Measurements from ENCODE around the gene CCDC137. TPM values are rescaled to one million over a fixed set of nuclear protein-coding genes. Genes with fewer than 3 reads are reported as not detected.

CCDC137 gene
- polyA plus RNA-seq, 1 donor from 2014 or later, result 12.2 TPM

DNA sequence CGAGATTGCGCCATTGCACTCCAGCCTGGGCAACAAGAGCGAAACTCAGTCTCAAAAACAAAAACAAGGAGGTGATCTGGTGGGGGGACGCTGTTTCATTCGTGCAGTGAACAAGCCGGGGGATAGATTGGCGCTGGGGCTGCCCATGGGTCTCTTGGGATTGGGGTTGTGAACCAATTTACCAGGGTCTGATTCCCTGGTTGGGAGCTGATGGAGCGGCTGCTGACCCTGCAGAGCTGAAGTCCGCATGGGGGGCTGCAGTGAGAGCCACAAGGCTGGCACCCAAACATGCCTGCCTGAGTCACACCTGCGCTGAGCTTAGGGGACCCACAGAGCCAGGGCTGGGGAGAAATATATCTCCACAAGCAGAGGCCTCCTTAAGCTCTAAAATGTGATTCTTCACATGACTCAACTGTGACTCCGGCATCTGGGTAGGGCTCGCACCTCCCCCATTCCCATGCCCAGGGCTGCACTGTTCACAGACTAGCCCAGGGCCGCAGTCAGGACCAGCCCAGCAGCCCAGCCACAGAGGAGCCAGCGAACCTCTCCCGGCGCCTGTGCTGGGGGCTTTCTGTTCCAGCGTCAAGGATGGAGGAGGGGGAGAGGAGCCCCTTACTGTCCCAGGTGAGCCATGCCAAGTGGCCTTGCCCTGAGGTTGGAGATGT is 24.6 kb upstream of the CCDC137 start:
- Histone ChIP-seq H4K20me1 (ENCODE audit: insufficient read depth) (no peaks in the 10 kb centered on the region), H3K9me3 (ENCODE audit: low read length) (no peaks in the 10 kb centered on the region), H3K79me2 (replicated peaks; ENCODE audit: insufficient read depth, low read length) (no peaks in the 10 kb centered on the region), H2AFZ (ENCODE audit: low read depth, low read length) (no peak overlapping the region), H3K9me2 (ENCODE audit: insufficient read depth, low read length) (no peaks in the 10 kb centered on the region), H3K4me2 (ENCODE audit: low read length) (no peak overlapping the region), H3F3A (ENCODE audit: insufficient read depth, low read length, poor library complexity, severe bottlenecking) (no peaks in the 10 kb centered on the region), H3K9ac (ENCODE audit: low read length) (no peak overlapping the region), H3K27ac (ENCODE audit: low read length) (no peak overlapping the region), H3K4me3 (ENCODE audit: low read length) (no peak overlapping the region), H3K27me3 (ENCODE audit: insufficient read depth, low read depth, low read length) (no peaks in the 10 kb centered on the region), H3K36me3 (ENCODE audit: insufficient read depth, low read length) (no peaks in the 10 kb centered on the region)
- TF ChIP-seq TAF1 (IDR thresholded peaks at IDR 0.05; ENCODE audit: low read depth), result no peak

DNA sequence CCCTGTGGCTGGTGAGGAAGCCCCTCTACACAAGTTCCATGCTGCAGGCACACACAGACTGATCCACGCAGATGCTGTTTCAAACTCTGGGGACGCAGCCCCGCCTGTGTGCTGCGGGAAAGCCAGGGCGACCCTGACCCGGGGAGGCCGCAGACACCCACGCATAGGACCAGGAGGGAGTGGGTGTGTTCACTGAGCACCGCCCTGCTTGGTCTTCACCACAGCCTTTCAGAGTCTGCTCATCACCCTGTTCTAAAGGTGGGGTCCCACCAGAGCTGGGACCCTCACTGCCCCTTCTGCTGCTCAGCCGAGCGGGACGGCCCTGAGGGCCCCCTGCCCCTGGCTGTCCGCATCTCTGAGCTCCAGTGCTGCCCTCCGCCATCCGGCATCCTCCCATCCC is 22.0 kb upstream of the CCDC137 start:
- Histone ChIP-seq H3K79me2 (replicated peaks; ENCODE audit: insufficient read depth, low read length) (no peaks in the 10 kb centered on the region), H3K9me2 (ENCODE audit: insufficient read depth, low read length) (no peaks in the 10 kb centered on the region), H3K4me3 (ENCODE audit: low read length) (no peak overlapping the region), H3K27me3 (ENCODE audit: insufficient read depth, low read depth, low read length) (peaks cover 11% of the 10 kb centered on the region), H4K20me1 (ENCODE audit: insufficient read depth) (no peaks in the 10 kb centered on the region), H3F3A (ENCODE audit: insufficient read depth, low read length, poor library complexity, severe bottlenecking) (no peaks in the 10 kb centered on the region), H2AFZ (ENCODE audit: low read depth, low read length) (no peak overlapping the region), H3K4me2 (ENCODE audit: low read length) (no peak overlapping the region), H3K9me3 (ENCODE audit: low read length) (peaks cover 7% of the 10 kb centered on the region), H3K9ac (ENCODE audit: low read length) (no peak overlapping the region), H3K27ac (ENCODE audit: low read length) (no peak overlapping the region), H3K36me3 (ENCODE audit: insufficient read depth, low read length) (no peaks in the 10 kb centered on the region)
- TF ChIP-seq MXI1 (conservative IDR thresholded peaks at IDR 0.05; ENCODE audit: poor library complexity, severe bottlenecking) (no peak), EP300 (conservative IDR thresholded peaks at IDR 0.05; ENCODE audit: poor library complexity, severe bottlenecking) (no peak), EZH2 (IDR thresholded peaks at IDR 0.05; ENCODE audit: borderline replicate concordance, insufficient read depth, low read length, poor library complexity, severe bottlenecking) (no peak), RAD21 (conservative IDR thresholded peaks at IDR 0.05) (no peak), POLR2AphosphoS5 (IDR thresholded peaks at IDR 0.05) (no peak), TAF1 (IDR thresholded peaks at IDR 0.05; ENCODE audit: low read depth) (no peak), SMC3 (conservative IDR thresholded peaks at IDR 0.05; ENCODE audit: poor library complexity) (no peak)
- TF ChIP-seq, protein P1, sequence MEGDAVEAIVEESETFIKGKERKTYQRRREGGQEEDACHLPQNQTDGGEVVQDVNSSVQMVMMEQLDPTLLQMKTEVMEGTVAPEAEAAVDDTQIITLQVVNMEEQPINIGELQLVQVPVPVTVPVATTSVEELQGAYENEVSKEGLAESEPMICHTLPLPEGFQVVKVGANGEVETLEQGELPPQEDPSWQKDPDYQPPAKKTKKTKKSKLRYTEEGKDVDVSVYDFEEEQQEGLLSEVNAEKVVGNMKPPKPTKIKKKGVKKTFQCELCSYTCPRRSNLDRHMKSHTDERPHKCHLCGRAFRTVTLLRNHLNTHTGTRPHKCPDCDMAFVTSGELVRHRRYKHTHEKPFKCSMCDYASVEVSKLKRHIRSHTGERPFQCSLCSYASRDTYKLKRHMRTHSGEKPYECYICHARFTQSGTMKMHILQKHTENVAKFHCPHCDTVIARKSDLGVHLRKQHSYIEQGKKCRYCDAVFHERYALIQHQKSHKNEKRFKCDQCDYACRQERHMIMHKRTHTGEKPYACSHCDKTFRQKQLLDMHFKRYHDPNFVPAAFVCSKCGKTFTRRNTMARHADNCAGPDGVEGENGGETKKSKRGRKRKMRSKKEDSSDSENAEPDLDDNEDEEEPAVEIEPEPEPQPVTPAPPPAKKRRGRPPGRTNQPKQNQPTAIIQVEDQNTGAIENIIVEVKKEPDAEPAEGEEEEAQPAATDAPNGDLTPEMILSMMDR (IDR thresholded peaks at IDR 0.05; ENCODE audit: poor library complexity, severe bottlenecking), result no peak
- TF ChIP-seq, protein P2, sequence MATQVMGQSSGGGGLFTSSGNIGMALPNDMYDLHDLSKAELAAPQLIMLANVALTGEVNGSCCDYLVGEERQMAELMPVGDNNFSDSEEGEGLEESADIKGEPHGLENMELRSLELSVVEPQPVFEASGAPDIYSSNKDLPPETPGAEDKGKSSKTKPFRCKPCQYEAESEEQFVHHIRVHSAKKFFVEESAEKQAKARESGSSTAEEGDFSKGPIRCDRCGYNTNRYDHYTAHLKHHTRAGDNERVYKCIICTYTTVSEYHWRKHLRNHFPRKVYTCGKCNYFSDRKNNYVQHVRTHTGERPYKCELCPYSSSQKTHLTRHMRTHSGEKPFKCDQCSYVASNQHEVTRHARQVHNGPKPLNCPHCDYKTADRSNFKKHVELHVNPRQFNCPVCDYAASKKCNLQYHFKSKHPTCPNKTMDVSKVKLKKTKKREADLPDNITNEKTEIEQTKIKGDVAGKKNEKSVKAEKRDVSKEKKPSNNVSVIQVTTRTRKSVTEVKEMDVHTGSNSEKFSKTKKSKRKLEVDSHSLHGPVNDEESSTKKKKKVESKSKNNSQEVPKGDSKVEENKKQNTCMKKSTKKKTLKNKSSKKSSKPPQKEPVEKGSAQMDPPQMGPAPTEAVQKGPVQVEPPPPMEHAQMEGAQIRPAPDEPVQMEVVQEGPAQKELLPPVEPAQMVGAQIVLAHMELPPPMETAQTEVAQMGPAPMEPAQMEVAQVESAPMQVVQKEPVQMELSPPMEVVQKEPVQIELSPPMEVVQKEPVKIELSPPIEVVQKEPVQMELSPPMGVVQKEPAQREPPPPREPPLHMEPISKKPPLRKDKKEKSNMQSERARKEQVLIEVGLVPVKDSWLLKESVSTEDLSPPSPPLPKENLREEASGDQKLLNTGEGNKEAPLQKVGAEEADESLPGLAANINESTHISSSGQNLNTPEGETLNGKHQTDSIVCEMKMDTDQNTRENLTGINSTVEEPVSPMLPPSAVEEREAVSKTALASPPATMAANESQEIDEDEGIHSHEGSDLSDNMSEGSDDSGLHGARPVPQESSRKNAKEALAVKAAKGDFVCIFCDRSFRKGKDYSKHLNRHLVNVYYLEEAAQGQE (IDR thresholded peaks at IDR 0.05; ENCODE audit: borderline replicate concordance), result no peak
